GM18498 (cell line): Measurements from ENCODE around the gene TMEM41A.
"Not testable (repeated sequence)": the region's sequence is repeated elsewhere in the genome, so short reads cannot be mapped to it uniquely, and the experiment has no call there.

Experiments
- ATAC-seq: cut with Tn5 transposase; IDR thresholded peaks from one replicate; pipeline ENCODE4 v1.9.1; 2021; ENCODE audit warnings: mild to moderate bottlenecking, moderate library complexity; ENCODE audit not compliant: unreplicated experiment

Gene TMEM41A

GRCh38 chr3:185489462-185489861 lies 9.4 kb downstream of the TMEM41A start:
- ATAC-seq, result no peak

- no peak for ATAC-seq
These were observed 10.4 kb downstream of the TMEM41A start for GRCh38 chr3:185488465-185488864.

- no peak for ATAC-seq
These were observed 12.4 kb downstream of the TMEM41A start for GRCh38 chr3:185486394-185486793.

- no peak for ATAC-seq
These were observed 14.5 kb downstream of the TMEM41A start for GRCh38 chr3:185484296-185484695.

GRCh38 chr3:185479373-185479945 lies 19.4 kb downstream of the TMEM41A start:
- ATAC-seq, result no peak

GRCh38 chr3:185477316-185477715 lies 21.5 kb downstream of the TMEM41A start:
- no peak for ATAC-seq

GRCh38 chr3:185474922-185475321 lies 23.9 kb downstream of the TMEM41A start:
- ATAC-seq, result not testable (repeated sequence)

- no peak for ATAC-seq
These were observed 25.5 kb downstream of the TMEM41A start for GRCh38 chr3:185473290-185473815.

GRCh38 chr3:185470323-185470722 lies 28.5 kb downstream of the TMEM41A start:
- ATAC-seq, result no peak

- no peak for ATAC-seq
These were observed 29.3 kb downstream of the TMEM41A start for GRCh38 chr3:185469542-185469941.

GRCh38 chr3:185466123-185466522 lies 32.7 kb downstream of the TMEM41A start:
- ATAC-seq, result not testable (repeated sequence)

- no peak for ATAC-seq
These were observed 33.4 kb downstream of the TMEM41A start for GRCh38 chr3:185465471-185465870.

- ATAC-seq, result no peak
These were observed 38.0 kb downstream of the TMEM41A start for GRCh38 chr3:185460719-185461350.

GRCh38 chr3:185460309-185460708 lies 38.5 kb downstream of the TMEM41A start:
- ATAC-seq, result no peak

GRCh38 chr3:185457376-185457775 lies 41.5 kb downstream of the TMEM41A start:
- ATAC-seq, result no peak

GRCh38 chr3:185451432-185451831 lies 47.4 kb downstream of the TMEM41A start:
- ATAC-seq, result not testable (repeated sequence)

GRCh38 chr3:185448107-185448506 lies 50.7 kb downstream of the TMEM41A start:
- no peak for ATAC-seq

- no peak for ATAC-seq
These were observed 54.5 kb downstream of the TMEM41A start for GRCh38 chr3:185444329-185444728.

GRCh38 chr3:185442031-185442430 lies 56.8 kb downstream of the TMEM41A start:
- ATAC-seq, result no peak

- ATAC-seq, result no peak
These were observed 58.9 kb downstream of the TMEM41A start for GRCh38 chr3:185439745-185440466.
